Bronchial epithelial cell (primary cell): ENCODE data around the gene CCDC40. TPM values are rescaled to one million over a fixed set of nuclear protein-coding genes. Genes with fewer than 3 reads are reported as not detected.

ENCODE experiments used
- DNase-seq: peaks from one replicate; pipeline ENCODE4 v3.0.0-alpha.2; 2010; ENCODE audit warnings: low read depth
- FAIRE-seq: peaks from 2 replicates; lab custom pipeline; 2011; peaks lifted over from hg19 to GRCh38; lab: Jason Lieb, UNC
- H3K27me3 ChIP-seq: 2 replicates; pipeline ENCODE4 v1.5.1; 2011; ENCODE audit warnings: low read length; ENCODE audit not compliant: control insufficient read depth, insufficient read depth
- H3K36me3 ChIP-seq: 2 replicates; pipeline ENCODE4 v1.5.1; 2011; ENCODE audit warnings: low read length; ENCODE audit not compliant: control insufficient read depth, insufficient read depth
- H3K4me3 ChIP-seq: 2 replicates; pipeline ENCODE4 v1.5.1; 2011; ENCODE audit warnings: mild to moderate bottlenecking, low read depth, low read length, control low read depth
- CTCF ChIP-seq: IDR thresholded peaks from 2 replicates; pipeline ENCODE4 v1.5.1; 2011; ENCODE audit warnings: mild to moderate bottlenecking, moderate library complexity, low read length, control low read depth, inconsistent platforms; ENCODE audit not compliant: insufficient read depth, severe bottlenecking
- total RNA-seq: library from RNA; depleted of rRNA; stranded (reverse); fragments of >200 nt; gene quantifications from 2 replicates; pipeline ENCODE4 v1.2.1, GENCODE V29; 2014

The CCDC40 gene
- total RNA-seq, 1 donor from 2014 or later, result 0.79 TPM

GRCh38 chr17:80033840-80034239 lies 2.6 kb upstream of the CCDC40 start:
- TF ChIP-seq CTCF, result no peak
- FAIRE-seq (no peak), DNase-seq (no peak)
- H3K36me3 ChIP-seq, result no peaks in the 10 kb centered on the region
- no peak overlapping the region for H3K4me3 ChIP-seq
- H3K27me3 ChIP-seq, result no peaks in the 10 kb centered on the region

- peak; percentile 10 for DNase-seq
- H3K27me3 ChIP-seq, result no peaks in the 10 kb centered on the region
- H3K4me3 ChIP-seq, result peak overlapping the region; percentile 85
- H3K36me3 ChIP-seq, result no peaks in the 10 kb centered on the region
- no peak for FAIRE-seq
- TF ChIP-seq CTCF, result no peak
Observed at GRCh38 chr17:80034791-80035686, 1.4 kb upstream of the CCDC40 start.

GRCh38 chr17:80035687-80035936 lies 830 bp upstream of the CCDC40 start, which contains the start of gene TBC1D16:
TSS of gene TBC1D16 (minus strand) at chr17:80035872. CDS start at chr17:80013547, 22,325 bp downstream.
- FAIRE-seq, result no peak

GRCh38 chr17:80036715-80037477 lies 454 bp downstream of the CCDC40 start:
- no peak for TF ChIP-seq CTCF
- Histone ChIP-seq H3K4me3 (peak overlapping the region; percentile 85), H3K36me3 (no peaks in the 10 kb centered on the region), H3K27me3 (no peaks in the 10 kb centered on the region)
- FAIRE-seq (no peak), DNase-seq (no peak)

More at GRCh38 chr17:80035687-80035936, 830 bp upstream of the CCDC40 start, which contains the start of gene TBC1D16:
- no peak for TF ChIP-seq CTCF
- peak within 1 kb of the TSS; percentile 85 for H3K4me3 ChIP-seq
- H3K27me3 ChIP-seq, result no peaks in the 10 kb centered on the region
- DNase-seq, result no peak
- H3K36me3 ChIP-seq, result no peaks in the 10 kb centered on the region

- Histone ChIP-seq H3K27me3 (no peaks in the 10 kb centered on the region), H3K4me3 (no peak overlapping the region), H3K36me3 (no peaks in the 10 kb centered on the region)
- no peak for FAIRE-seq
- no peak for DNase-seq
- TF ChIP-seq CTCF, result no peak
Observed at GRCh38 chr17:80043963-80044362, 7.5 kb downstream of the CCDC40 start.
